ENCODE data around the gene RHOU.
"Not testable (repeated sequence)": the region's sequence is repeated elsewhere in the genome, so short reads cannot be mapped to it uniquely, and the experiment has no call there.

Gene RHOU

GRCh38 chr1:228763561-228763960 lies 28.3 kb downstream of the RHOU start:
- DNase-seq, result no peak

GRCh38 chr1:228765168-228765946 lies 30.1 kb downstream of the RHOU start:
- no peak for DNase-seq

GRCh38 chr1:228766788-228767187 lies 31.5 kb downstream of the RHOU start:
- no peak for DNase-seq

- no peak for DNase-seq
Observed at GRCh38 chr1:228767636-228768354, 32.5 kb downstream of the RHOU start.

GRCh38 chr1:228768355-228769000 lies 33.2 kb downstream of the RHOU start:
- DNase-seq, result no peak

GRCh38 chr1:228770779-228771223 lies 35.5 kb downstream of the RHOU start:
- DNase-seq, result peak; percentile 7

- no peak for DNase-seq
Observed at GRCh38 chr1:228772516-228773212, 37.4 kb downstream of the RHOU start.

- not testable (repeated sequence) for DNase-seq
Observed at GRCh38 chr1:228775946-228776345, 40.7 kb downstream of the RHOU start.

- no peak for DNase-seq
Observed at GRCh38 chr1:228776449-228776848, 41.2 kb downstream of the RHOU start.

GRCh38 chr1:228777236-228777635 lies 42.0 kb downstream of the RHOU start:
- no peak for DNase-seq

- no peak for DNase-seq
Observed at GRCh38 chr1:228778026-228778425, 42.7 kb downstream of the RHOU start.

GRCh38 chr1:228778466-228778865 lies 43.2 kb downstream of the RHOU start:
- DNase-seq, result no peak

GRCh38 chr1:228778961-228779360 lies 43.7 kb downstream of the RHOU start:
- DNase-seq, result no peak

GRCh38 chr1:228781161-228781808 lies 46.0 kb downstream of the RHOU start:
- peak; percentile 80 for DNase-seq

GRCh38 chr1:228781809-228782661 lies 46.8 kb downstream of the RHOU start:
- DNase-seq, result no peak

GRCh38 chr1:228782662-228783417 lies 47.6 kb downstream of the RHOU start:
- no peak for DNase-seq

GRCh38 chr1:228783418-228784040 lies 48.2 kb downstream of the RHOU start:
- DNase-seq, result no peak

- DNase-seq, result no peak
Observed at GRCh38 chr1:228784181-228784580, 48.9 kb downstream of the RHOU start.

GRCh38 chr1:228785366-228786330 lies 50.4 kb downstream of the RHOU start:
- no peak for DNase-seq
